K562 (cell line): ENCODE measurements around the gene CD48. TPM values are rescaled to one million over a fixed set of nuclear protein-coding genes. Genes with fewer than 3 reads are reported as not detected.

Experiments used
- ATAC-seq: fragments of 200-7000 bp; cut with Tn5 transposase; 3 replicates; pipeline ENCODE4 v1.9.1; 2020; ENCODE audit warnings: moderate library complexity
- BruUV-seq: library from RNA; stranded (reverse); fragments of 400-500 nt; replicated peaks from 2 replicates; lab custom pipeline; 2021; lab: Mats Ljungman, UMichigan
- CTCF ChIA-PET: fragments of 300-600 bp; formaldehyde crosslinking; extraction: SDS; loops from one replicate; lab custom pipeline; 2021; ENCODE audit warnings: low intra/inter-chr PET ratio; lab: Yijun Ruan, JAX
- POLR2A ChIA-PET: fragments of 300-600, 350-650 bp; sonication (Branson Sonifier 250); formaldehyde crosslinking; extraction: SDS; loops from one replicate; lab custom pipeline; 2021; ENCODE audit warnings: antibody characterized with exemption, inconsistent platforms; lab: Yijun Ruan, JAX
- DNase-seq, 4 experiments: peaks; one replicate each; pipeline versions ENCODE4 v3.0.0 to v3.0.0-alpha.2; 2011 to 2018; ENCODE audit warnings: low spot score in 3 of 4, mixed read lengths in 3 of 4; ENCODE audit errors: extremely low read depth in 1 of 4
- FAIRE-seq: peaks from 2 replicates; lab custom pipeline; 2011; peaks lifted over from hg19 to GRCh38; lab: Jason Lieb, UNC
- H2AFZ ChIP-seq: 2 replicates; pipeline ENCODE4 v1.6.0; 2011; ENCODE audit warnings: low read depth, low read length, control low read depth, inconsistent platforms
- H3K27ac ChIP-seq: fragments of 200-600 bp; 3 replicates; pipeline ENCODE4 v1.8.0; 2011; ENCODE audit warnings: low read depth, mild to moderate bottlenecking, control low read depth, inconsistent platforms, low read length, moderate library complexity, mixed read lengths; ENCODE audit errors: extremely low read depth
- H3K27me3 ChIP-seq, 2 experiments: fragments of 300-600 bp in 1 of 2; 2 replicates in 1 of 2; 3 replicates in 1 of 2; pipeline versions ENCODE4 v1.6.0 to v1.8.0; 2011; ENCODE audit warnings: inconsistent platforms in 2 of 2, low read length in 2 of 2, mild to moderate bottlenecking in 1 of 2, mixed read lengths in 1 of 2, moderate library complexity in 1 of 2; ENCODE audit not compliant: control insufficient read depth in 2 of 2, insufficient read depth in 2 of 2
- H3K36me3 ChIP-seq: fragments of 300-600 bp; 3 replicates; pipeline ENCODE4 v1.8.0; 2011; ENCODE audit warnings: mild to moderate bottlenecking, low read length, inconsistent platforms; ENCODE audit not compliant: control insufficient read depth, insufficient read depth
- H3K4me1 ChIP-seq, 2 experiments: fragments of 200-600 bp in 1 of 2; replicated peaks in 1 of 2; 2 replicates in 1 of 2; 3 replicates in 1 of 2; pipeline versions ENCODE4 v1.5.1 to v1.8.0; 2011; ENCODE audit warnings: inconsistent platforms in 2 of 2, low read length in 2 of 2, mild to moderate bottlenecking in 1 of 2, mixed read lengths in 1 of 2, moderate library complexity in 1 of 2; ENCODE audit not compliant: control insufficient read depth in 2 of 2, insufficient read depth in 2 of 2
- H3K4me2 ChIP-seq: 2 replicates; pipeline ENCODE4 v1.6.1; 2011; ENCODE audit warnings: low read length, control low read depth, inconsistent platforms, mixed read lengths; ENCODE audit not compliant: insufficient read depth
- H3K4me3 ChIP-seq: fragments of 200-600 bp; sonication (generic), shearing (Covaris generic); 2 replicates; pipeline ENCODE4 v1.5.1; 2016; ENCODE audit warnings: control low read depth, inconsistent platforms
- H3K79me2 ChIP-seq: fragments of 200-600 bp; 3 replicates; pipeline ENCODE4 v1.8.0; 2011; ENCODE audit warnings: low read length, inconsistent platforms; ENCODE audit not compliant: control insufficient read depth, insufficient read depth
- H3K9ac ChIP-seq, 2 experiments: 2 replicates each; pipeline versions ENCODE4 v1.6.0 to v1.6.1; 2011; ENCODE audit warnings: low read depth in 2 of 2, low read length in 2 of 2, control low read depth in 1 of 2, inconsistent platforms in 1 of 2, mild to moderate bottlenecking in 1 of 2, mixed read lengths in 1 of 2; ENCODE audit not compliant: insufficient read depth in 1 of 2
- H3K9me1 ChIP-seq: one replicate; pipeline ENCODE4 v1.6.0; 2011; ENCODE audit warnings: inconsistent platforms, mild to moderate bottlenecking, low read length, moderate library complexity; ENCODE audit not compliant: control insufficient read depth, insufficient read depth
- H3K9me3 ChIP-seq: replicated peaks from 2 replicates; pipeline ENCODE4 v1.5.1; 2011; ENCODE audit warnings: low read depth, low read length, inconsistent platforms; ENCODE audit not compliant: control insufficient read depth, insufficient read depth
- H4K20me1 ChIP-seq: replicated peaks from 2 replicates; pipeline ENCODE4 v1.6.1; 2011; ENCODE audit warnings: low read length, inconsistent platforms, mixed read lengths; ENCODE audit not compliant: control insufficient read depth, insufficient read depth
- HDAC8 ChIP-seq: fragments of 450-650 bp; IDR thresholded peaks from 2 replicates; pipeline ENCODE4 v1.6.1; 2016; ENCODE audit warnings: mild to moderate bottlenecking, missing genetic modification characterization, moderate library complexity, missing compliant biosample characterization
- HNRNPH1 ChIP-seq: fragments of 200-400 bp; formaldehyde crosslinking; optimal IDR thresholded peaks from 2 replicates; pipeline ENCODE3; 2017; ENCODE audit warnings: low read depth, mild to moderate bottlenecking, low read length, moderate library complexity
- JUNB ChIP-seq: fragments of 450-650 bp; formaldehyde crosslinking; conservative IDR thresholded peaks from 2 replicates; pipeline ENCODE4 v1.4.0; 2020; ENCODE audit warnings: mild to moderate bottlenecking
- NUFIP1 ChIP-seq: fragments of 450-650 bp; IDR thresholded peaks from 2 replicates; pipeline ENCODE4 v1.6.1; 2018; ENCODE audit not compliant: partially characterized antibody
- SMC3 ChIP-seq: conservative IDR thresholded peaks from 2 replicates; pipeline ENCODE4 v1.6.1; 2011; ENCODE audit warnings: low read depth, low read length, improper control_type of control experiment; ENCODE audit not compliant: insufficient read depth
- SRSF3 ChIP-seq: fragments of 200-400 bp; formaldehyde crosslinking; IDR thresholded peaks from 2 replicates; pipeline ENCODE4 v1.6.1; 2016; ENCODE audit warnings: mild to moderate bottlenecking, low read length, moderate library complexity; ENCODE audit not compliant: insufficient read depth
- ZC3H4 ChIP-seq: sonication (generic); formaldehyde crosslinking; IDR thresholded peaks from 2 replicates; pipeline ENCODE4 v1.9.0; 2021; ENCODE audit warnings: missing genetic modification reagents, borderline replicate concordance
- ZNF212 ChIP-seq: fragments of 450-650 bp; formaldehyde crosslinking; IDR thresholded peaks from 2 replicates; pipeline ENCODE4 v1.4.0; 2020; ENCODE audit warnings: mild to moderate bottlenecking
- WGBS: fragments of 100-300 bp; shearing (Covaris generic); methylation state at CpG from one replicate; pipeline ENCODE4 v1.1.6; 2016; ENCODE audit warnings: low coverage, mixed read lengths; ENCODE audit not compliant: insufficient coverage; ENCODE audit errors: missing lambda C conversion rate; 5-methylcytosine and 5-hydroxymethylcytosine counted together
- in situ Hi-C: fragments of 300-500 bp; cut with MboI; formaldehyde crosslinking; loops from 4 replicates; pipeline ENCODE4 v1.15.0; 2018; ENCODE audit warnings: inconsistent platforms, mixed read lengths
- intact Hi-C: fragments of 100-400 bp; cut with micrococcal nuclease; formaldehyde crosslinking; loops from 2 replicates; pipeline ENCODE4 v1.14.2; 2022
- polyA plus RNA-seq, 8 experiments: library from polyadenylated mRNA; depleted of rRNA in 4 of 8; stranded (reverse) in 5 of 8; unstranded in 3 of 8; fragments of >200 nt; fragmentation: Nextera tagmentation in 2 of 8; fragmentation: Illumina TruSeq in 1 of 8; extraction: Ambion mirVana in 2 of 8; extraction: Trizol in 1 of 8; gene quantifications; 2 replicates each; pipeline versions ENCODE4 v1.2.1 to v1.2.3, GENCODE V29; 2011 to 2014; ENCODE audit warnings: inconsistent platforms in 1 of 8, missing spikeins in 1 of 8
- total RNA-seq, 7 experiments: library from RNA; depleted of rRNA in 6 of 7; stranded (reverse); fragments of >200 nt in 6 of 7; fragmentation: Illumina TruSeq in 2 of 7; extraction: Trizol in 2 of 7; gene quantifications; 2 replicates each; pipeline versions ENCODE4 v1.2.1 to v1.2.3, GENCODE V29; 2011 to 2021; ENCODE audit warnings: low replicate concordance in 1 of 7
- TF ChIP-seq, protein P1 (sequence below): fragments of 250-450 bp; sonication (Bioruptor Pico); IDR thresholded peaks from 2 replicates; pipeline ENCODE4 v1.4.0; 2020; ENCODE audit warnings: borderline replicate concordance
- TF ChIP-seq, protein P2 (sequence below): fragments of 450-650 bp; IDR thresholded peaks from 2 replicates; pipeline ENCODE4 v1.6.1; 2018; ENCODE audit warnings: mild to moderate bottlenecking, low read depth; ENCODE audit not compliant: partially characterized antibody

Gene CD48
- total and polyA plus RNA-seq, 9 of the 15 experiments (the other 6 are each of a cell fraction or from before 2014, with no cell fraction given), result 0.10 to 0.42 (median 0.29) TPM; not detected in 3

GRCh38 chr1:160709715-160710114 lies 1.9 kb downstream of the CD48 start:
- no peak for DNase-seq
- no peaks in the 10 kb centered on the region for H3K9me3 ChIP-seq
- no peaks in the 10 kb centered on the region; a peak in 1 of 5 replicates for H3K4me1 ChIP-seq
- in situ Hi-C loops, result no loop called here
- H3K9ac ChIP-seq, result no peak overlapping the region
- TF ChIP-seq NUFIP1 (no peak), SMC3 (no peak), HDAC8 (tag) (no peak), JUNB (no peak), ZC3H4 (CRISPR knock-in tag) (no peak), SRSF3 (no peak), ZNF212 (CRISPR knock-in tag) (no peak), HNRNPH1 (no peak)
- TF ChIP-seq, protein P1, sequence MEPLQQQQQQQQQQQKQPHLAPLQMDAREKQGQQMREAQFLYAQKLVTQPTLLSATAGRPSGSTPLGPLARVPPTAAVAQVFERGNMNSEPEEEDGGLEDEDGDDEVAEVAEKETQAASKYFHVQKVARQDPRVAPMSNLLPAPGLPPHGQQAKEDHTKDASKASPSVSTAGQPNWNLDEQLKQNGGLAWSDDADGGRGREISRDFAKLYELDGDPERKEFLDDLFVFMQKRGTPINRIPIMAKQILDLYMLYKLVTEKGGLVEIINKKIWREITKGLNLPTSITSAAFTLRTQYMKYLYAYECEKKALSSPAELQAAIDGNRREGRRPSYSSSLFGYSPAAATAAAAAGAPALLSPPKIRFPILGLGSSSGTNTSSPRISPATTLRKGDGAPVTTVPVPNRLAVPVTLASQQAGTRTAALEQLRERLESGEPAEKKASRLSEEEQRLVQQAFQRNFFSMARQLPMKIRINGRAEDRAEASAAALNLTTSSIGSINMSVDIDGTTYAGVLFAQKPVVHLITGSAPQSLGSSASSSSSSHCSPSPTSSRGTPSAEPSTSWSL, result no peak
- TF ChIP-seq, protein P2, sequence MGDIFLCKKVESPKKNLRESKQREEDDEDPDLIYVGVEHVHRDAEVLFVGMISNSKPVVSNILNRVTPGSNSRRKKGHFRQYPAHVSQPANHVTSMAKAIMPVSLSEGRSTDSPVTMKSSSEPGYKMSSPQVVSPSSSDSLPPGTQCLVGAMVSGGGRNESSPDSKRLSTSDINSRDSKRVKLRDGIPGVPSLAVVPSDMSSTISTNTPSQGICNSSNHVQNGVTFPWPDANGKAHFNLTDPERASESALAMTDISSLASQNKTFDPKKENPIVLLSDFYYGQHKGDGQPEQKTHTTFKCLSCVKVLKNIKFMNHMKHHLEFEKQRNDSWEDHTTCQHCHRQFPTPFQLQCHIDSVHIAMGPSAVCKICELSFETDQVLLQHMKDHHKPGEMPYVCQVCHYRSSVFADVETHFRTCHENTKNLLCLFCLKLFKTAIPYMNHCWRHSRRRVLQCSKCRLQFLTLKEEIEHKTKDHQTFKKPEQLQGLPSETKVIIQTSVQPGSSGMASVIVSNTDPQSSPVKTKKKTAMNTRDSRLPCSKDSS, result no peak
- peaks cover 17% of the 10 kb centered on the region in 2 experiments; a peak in 4 of 5 replicates for H3K27me3 ChIP-seq
- no peak overlapping the region for H3K4me3 ChIP-seq
- no peak for FAIRE-seq
- H3K9me1 ChIP-seq, result no peaks in the 10 kb centered on the region
- BruUV-seq, result no TSS peak
- no peak overlapping the region for H3K27ac ChIP-seq
- no peaks in the 10 kb centered on the region for H4K20me1 ChIP-seq
- no peak overlapping the region for H3K4me2 ChIP-seq
- 5% methylated on average over 1 of the region's 1 CpG for WGBS
- H3K79me2 ChIP-seq, result no peaks in the 10 kb centered on the region
- H2AFZ ChIP-seq, result no peak overlapping the region
- intact Hi-C loops, result no loop called here
- no peaks in the 10 kb centered on the region for H3K36me3 ChIP-seq
- no peak for ATAC-seq
- ChIA-PET POLR2A (interaction anchor here (0.6 kb wide), 1 partner anchor 428 kb away, joined by 3 read pairs; no protein-coding TSS in a partner anchor), CTCF (no interaction called here)
